CD4-positive, alpha-beta T cell treated with Interleukin-4 for 1 hour (primary cell): ENCODE results near the gene ZSCAN25.
A peak's percentile ranks its signal among the peaks of the same experiment; 100 is the strongest.
"Not testable (repeated sequence)": the region's sequence is repeated elsewhere in the genome, so short reads cannot be mapped to it uniquely, and the experiment has no call there.

Experiments used
- DNase-seq, 2 donors: peaks; one replicate each; pipeline ENCODE4 v3.0.0-alpha.2; 2020 to 2022

ZSCAN25 gene

DNA sequence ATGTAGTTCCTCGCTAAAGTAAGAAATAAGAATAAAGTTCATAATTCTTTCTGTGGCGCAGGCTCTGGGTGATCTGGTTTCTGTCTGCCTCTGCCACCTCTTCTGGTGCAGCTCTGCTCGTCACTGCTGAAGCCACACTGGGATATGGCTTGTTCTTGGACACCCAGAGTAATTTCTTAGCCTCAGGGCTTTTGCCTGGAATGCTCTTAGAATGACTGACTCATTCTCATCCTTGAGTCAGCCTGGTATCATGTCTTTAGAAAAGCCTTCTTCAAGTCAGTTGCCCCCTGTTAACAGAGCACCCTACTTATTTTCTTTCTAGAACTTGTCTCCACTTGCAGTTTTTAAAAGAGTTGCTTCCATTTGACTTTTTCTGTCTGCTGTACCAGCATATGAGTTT lies 2.0 kb downstream of the ZSCAN25 start:
- no peak for DNase-seq

DNA sequence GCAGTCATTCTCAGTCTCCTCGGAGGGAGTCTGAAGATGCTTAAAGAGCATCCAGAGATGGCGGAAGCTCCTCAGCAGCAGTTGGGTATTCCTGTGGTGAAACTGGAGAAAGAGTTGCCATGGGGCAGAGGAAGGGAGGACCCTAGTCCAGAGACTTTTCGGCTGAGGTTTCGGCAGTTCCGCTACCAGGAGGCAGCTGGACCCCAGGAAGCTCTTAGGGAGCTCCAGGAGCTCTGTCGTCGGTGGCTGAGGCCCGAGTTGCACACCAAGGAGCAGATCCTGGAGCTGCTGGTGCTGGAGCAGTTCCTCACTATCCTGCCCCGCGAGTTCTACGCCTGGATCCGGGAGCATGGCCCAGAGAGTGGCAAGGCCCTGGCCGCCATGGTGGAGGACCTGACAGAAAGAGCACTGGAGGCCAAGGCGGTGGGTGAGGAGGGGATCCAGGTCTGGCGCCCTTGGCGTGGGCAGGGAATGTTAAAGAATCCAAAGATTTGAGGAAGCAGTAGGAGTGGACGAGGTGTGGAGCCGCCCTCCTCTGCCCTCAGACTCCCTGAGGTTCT lies 2.9 kb downstream of the ZSCAN25 start:
- no peak for DNase-seq

DNA sequence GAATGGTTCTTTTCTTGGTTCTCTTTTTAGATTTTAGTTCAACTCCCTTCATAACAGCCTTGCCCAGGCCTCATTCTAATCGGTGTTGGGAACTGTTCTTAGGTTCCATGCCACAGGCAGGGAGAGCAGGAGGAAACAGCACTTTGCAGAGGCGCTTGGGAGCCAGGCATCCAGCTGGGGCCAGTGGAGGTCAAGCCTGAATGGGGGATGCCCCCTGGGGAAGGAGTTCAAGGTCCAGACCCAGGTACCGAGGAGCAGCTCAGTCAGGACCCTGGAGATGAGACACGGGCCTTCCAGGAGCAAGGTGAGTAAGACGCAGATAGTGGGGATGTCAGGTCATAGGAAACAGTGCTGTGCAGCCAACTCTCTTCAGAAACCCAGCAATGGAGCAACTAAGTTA lies 4.5 kb downstream of the ZSCAN25 start:
- DNase-seq: no peak

DNA sequence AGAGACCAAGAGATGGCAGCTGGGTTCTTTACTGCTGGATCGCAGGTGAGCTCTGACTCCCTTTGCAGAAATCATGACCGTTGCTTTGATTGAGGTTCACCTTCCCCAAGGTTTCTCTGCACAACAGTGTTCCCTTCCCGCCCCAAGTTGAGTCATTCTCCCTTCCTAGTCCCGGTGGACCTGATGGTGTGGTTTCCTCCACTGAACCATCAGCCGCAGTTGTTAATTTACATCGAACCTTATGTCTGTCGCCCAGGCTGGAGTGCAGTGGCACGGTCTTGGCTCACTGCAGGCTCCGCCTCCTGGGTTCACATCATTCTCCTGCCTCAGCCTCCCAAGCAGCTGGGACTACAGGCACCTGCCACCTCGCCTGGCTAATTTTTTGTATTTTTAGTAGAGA lies 5.8 kb downstream of the ZSCAN25 start:
- no peak for DNase-seq

DNA sequence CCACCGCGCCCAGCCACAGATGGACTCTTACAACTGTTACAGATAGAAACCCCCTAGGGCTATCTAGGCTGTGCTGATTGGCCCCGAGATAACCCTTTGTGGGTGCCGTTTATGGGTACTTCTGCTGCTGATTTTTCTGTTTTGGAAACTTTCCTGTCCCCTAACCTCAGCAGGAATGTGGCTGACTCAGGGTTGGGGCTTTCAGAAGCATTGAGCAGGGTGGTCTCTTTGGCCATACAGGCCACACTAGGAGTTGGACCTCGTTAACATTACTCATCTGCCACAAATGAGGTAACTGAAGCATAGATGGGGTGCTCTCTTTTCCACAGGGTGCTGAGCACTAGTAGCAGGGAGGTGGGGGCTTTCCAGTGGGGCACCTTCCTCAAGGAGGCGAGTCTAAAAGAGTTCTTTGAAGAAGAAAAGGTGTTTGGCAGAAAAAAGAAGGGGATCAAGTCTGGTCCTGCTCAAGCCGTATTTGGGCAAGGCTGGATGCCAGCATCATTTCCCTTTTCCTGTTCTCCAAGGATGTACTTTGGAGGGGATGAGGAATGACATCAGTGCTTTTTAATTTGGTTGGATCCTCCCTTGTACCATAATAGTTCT lies 6.4 kb downstream of the ZSCAN25 start:
- DNase-seq: peak in 1 of 2 donors; percentile 18

DNA sequence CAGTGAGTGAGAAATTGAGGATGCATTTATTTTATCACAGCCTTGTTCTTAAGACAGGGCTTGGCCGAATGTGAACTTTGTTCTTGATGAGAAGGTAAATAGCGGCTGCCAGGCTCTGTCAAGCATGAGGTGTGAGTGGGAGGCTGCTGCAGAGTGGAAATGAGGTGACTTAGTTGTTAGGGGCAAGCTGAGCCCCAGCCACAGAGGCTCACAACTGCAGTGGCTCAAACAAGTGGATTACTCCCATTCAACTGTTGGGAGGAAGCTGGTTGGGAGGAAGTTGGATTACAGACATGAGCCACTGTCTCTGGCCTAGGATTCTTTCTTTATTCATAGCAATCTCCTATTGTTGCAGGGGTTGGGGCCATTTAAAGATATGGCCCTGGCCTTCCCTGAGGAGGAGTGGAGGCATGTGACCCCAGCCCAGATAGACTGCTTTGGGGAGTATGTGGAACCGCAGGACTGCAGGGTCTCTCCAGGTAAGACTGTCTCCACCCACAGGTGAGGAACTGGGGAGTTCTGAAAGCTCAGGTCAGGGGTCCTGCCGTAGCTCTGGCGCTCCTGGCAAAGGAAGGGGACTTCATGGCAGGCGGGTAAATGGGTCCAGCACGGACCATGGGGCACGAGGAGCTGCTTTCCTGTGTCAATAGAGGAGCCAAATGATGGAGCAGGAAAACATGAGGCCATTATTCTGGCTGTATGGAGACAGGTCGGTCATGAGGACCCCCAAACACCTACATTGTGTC lies 7.1 kb downstream of the ZSCAN25 start:
- no peak for DNase-seq

DNA sequence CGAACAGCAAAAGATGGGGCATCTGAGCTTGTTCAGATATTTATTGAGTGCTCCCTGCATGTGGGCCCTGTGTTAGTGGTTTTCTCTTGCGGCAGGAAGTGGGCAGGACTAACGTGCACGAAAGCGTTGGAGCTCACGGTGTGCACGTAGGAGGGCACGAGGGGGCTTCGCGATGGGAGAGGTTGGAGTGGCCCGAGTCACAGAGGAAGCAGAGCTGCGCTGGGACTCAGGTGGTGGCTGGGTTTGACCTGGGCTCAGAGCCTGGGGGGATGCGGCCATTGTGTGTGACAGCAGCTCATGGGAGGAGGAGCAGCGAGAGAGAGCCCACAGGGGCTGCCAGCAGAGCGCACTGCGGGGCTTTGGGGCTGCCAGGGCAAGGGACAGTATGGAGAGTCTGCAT lies 7.7 kb downstream of the ZSCAN25 start:
- DNase-seq: peak; percentile 63 to 72

DNA sequence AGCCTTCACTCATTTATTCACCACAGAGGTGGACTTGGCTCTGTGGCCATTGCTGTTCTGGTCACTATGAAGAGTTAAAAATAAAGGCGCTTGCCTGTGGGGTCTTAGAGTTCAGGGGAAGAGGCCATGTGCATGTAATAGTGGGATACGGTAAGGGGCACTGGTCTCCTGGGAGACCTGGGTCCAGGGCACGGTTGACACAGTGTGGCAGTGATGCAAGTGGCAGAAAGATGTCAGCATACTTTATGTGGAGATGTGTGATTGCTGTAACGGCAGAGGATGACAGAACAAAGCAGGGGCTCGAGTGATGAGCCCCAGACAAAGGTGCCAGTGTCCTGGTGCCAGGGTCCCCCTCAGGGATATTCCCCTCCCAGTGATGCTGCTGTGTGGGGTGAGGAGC lies 8.6 kb downstream of the ZSCAN25 start:
- no peak for DNase-seq

DNA sequence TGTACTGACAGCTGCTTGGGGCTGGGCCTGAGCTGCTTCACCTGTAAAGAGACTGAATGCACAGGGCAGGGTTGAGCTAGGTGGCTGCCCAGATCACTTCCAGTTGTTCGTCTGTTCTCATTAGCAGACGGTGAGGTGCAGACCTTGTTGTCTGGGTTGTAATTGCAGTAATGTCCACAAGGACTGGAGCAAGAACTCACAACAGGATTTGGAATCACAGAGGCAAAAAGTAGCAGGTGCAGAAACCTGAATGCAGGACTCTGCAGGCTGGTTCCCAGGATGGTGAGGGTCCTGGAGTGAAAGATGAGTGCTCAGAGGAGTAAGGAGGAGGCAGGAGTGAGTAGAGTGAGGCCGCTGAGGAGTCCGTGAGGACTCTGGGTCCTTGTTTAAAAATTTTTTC lies 9.2 kb downstream of the ZSCAN25 start:
- DNase-seq: no peak

DNA sequence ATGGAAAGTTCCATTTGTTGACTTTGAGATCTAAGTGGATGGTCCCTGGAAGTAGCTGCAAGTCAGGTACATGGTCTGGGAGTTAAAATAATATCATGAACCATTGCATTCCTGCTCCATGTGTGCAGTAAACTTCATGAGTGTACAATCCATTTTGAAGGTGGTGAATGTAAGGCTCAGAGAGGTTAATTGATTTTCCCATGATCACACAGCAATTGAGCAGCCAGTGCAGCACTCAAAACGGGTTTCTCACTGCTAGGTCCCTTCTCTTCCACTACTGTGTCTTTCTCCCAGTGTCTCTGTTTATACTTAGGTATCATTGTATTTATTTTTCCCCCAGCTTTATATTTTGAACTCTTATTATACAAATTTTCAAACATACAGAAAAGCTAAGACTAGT lies 9.9 kb downstream of the ZSCAN25 start:
- DNase-seq: no peak

DNA sequence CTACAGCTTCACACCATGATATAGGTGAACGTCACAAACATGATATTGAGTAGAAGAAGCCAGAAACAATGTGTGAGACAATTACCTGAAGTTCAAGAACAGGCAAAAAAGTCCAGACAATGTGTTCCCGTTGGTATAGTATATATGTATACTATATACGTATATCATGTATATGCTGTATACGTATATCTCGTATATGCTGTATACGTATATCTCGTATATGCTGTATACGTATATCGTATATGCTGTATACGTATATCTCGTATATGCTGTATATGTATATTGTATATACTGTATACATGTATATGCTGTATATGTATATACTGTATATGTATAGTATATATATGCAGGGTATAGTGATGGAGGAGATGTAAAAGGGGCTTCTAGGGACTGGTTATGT lies 10.8 kb downstream of the ZSCAN25 start:
- no peak for DNase-seq

DNA sequence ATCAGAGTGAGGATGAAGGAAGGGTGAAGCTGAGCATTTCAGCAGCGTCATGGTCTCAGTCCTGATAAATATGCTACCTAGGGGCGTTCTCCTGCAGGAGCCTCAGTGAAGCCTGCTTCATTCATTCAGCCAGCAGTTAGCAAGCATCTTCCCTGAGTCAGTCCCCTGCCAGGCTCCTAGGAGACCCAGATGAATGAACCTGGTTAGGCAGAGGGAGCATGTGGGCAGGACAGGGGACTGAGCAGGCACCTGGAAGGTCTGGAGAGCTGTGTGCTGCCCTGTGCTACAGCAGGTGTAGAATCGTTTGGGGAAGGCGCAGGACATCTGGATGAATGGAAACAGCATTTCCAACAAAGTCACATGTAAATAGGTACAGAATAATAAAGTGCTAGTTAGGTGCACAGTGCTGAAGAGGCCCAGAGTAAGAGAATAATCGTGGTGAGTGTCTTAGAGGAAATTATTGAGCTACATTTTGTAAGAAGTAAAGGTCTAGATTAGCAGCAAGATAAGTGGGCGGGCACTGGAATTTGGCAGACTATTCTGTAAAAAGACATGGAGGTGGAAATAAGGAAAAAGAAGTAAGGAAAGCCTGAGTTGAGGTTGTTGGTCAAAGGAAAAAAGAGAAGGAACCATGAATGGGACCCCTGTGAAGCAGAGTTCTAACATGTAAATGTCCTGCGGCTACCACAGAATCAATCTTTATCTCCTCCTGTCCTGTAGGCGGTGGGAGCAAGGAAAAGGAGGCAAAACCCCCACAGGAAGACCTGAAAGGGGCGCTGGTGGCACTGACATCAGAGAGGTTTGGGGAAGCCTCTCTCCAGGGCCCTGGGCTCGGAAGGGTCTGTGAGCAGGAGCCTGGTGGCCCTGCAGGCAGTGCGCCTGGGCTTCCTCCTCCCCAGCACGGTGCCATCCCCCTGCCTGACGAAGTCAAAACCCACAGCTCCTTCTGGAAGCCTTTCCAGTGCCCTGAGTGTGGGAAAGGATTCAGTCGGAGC lies 12.0 kb downstream of the ZSCAN25 start:
- DNase-seq: no peak

DNA sequence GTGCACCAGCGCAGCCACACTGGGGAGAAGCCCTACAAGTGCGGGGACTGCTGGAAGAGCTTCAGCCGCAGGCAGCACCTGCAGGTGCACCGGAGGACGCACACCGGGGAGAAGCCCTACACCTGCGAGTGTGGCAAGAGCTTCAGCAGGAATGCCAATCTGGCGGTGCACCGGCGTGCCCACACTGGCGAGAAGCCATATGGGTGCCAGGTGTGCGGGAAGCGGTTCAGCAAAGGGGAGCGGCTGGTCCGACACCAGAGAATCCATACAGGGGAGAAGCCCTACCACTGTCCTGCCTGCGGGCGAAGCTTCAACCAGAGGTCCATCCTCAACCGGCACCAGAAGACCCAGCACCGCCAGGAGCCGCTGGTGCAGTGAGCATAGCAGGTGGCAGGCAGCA lies 12.9 kb downstream of the ZSCAN25 start:
- DNase-seq: no peak

DNA sequence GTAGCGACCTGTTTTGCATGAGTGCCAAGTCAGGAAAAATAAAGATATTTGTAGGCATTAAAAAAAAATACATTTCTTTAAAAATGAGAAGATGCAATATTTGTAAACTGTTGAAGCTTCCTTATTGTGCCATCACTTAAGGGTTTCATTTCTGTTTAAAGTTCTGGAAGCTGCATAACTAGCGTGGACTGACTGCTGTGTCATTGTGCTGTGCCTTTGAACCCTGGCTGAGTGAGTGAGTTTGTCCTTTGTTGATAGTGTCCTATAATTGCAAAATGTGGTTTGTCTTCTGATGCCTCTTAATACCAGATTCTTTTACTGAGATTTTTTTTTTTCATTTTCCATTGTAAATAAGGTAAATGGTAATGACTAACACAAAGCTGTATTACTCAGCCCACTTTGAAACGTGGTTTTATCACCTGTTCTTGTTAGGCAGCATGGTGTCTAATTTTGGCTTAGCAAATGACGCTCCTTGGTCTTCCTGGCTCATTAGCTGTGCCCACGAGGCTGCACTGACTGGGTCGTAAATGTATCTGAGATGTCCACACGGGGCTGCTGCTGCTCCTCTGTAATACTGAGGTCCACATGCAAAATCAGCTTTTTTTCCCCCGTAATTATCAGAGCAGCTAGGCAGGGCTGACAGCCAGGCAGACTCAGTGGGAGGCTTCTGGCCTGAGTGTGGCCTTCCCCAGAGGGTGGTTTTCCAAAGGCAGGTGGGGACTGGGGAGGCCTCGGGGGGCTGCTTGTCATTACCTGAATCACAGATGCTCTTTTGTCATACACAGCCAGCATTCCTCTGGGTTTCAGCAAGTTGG lies 14.8 kb downstream of the ZSCAN25 start:
- DNase-seq: no peak

DNA sequence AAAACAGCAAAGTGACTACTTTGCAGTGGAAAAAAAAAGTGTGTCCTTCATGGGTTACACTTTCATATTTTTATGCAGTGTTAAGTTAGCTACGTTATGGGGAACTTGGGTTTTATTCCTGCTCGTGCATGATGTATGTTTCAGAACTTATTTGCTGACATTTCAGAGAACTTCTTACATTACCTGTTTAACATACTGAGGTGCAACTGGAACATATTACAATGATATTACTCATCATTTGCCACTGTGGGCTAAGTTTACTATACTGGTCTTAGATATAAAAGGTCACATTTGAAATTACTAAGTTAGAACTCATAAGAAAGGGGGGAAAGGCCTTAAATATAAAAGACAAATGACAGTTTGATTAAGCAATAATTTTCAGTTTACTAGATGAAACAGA lies 20.7 kb downstream of the ZSCAN25 start:
- DNase-seq: not testable (repeated sequence)

DNA sequence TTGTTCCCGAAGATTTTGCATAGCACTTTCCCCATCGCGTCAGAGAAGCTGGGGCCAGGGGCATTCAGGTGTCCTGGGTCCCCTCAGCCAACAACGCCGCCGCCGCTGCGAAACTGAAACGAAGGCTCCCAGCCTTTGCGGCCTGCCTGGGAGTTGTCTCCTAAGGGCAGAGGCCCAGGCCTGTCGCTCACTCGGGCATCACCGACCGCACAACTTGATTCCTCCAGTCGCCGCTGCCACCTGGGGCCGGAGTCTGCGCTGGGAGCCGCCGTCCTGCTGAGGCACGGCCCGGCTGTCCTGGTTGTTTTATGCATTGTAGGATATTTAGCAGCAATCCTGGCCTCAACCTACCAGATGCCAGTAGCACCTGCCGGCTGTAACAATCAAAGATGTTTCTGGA lies 22.0 kb downstream of the ZSCAN25 start:
- no peak for DNase-seq

DNA sequence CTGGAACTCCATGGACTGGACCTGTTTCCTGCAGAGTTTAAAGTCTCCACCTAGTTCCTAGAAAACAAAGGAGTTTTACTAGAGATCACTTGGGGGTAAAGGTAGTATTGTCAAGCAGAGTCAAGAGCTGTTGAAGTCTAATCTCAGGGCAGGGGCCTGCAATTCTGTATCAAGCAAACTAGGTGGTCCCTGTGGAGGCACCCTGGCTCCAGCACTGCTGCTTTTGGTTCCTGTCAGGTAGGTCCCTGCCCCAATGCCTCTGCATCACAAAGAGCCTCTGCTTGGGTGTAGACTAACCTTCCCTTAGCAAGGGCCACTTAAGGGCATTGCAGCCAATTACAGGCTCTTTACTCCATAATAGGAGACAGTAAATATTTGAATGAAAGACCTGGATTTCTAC lies 22.5 kb downstream of the ZSCAN25 start:
- no peak for DNase-seq

DNA sequence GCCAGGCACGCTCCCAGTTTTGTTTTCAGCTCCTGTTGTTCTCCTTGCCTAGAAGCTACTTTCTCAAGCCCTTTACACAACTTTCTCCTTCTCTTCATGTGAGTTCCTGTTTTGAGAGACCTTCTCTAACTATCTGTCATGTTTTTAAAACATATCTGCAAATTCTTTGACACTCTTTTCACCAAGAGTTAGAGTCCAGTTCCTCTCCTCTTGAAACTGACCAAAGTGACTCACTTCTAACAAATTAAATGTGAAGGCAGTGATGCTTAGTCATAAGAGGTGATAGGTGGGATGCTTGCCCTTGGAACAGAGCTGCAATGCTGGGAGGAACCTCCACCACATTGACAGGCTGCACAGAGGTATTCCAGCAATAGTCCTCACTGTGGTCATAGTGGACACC lies 25.3 kb downstream of the ZSCAN25 start:
- DNase-seq: no peak

DNA sequence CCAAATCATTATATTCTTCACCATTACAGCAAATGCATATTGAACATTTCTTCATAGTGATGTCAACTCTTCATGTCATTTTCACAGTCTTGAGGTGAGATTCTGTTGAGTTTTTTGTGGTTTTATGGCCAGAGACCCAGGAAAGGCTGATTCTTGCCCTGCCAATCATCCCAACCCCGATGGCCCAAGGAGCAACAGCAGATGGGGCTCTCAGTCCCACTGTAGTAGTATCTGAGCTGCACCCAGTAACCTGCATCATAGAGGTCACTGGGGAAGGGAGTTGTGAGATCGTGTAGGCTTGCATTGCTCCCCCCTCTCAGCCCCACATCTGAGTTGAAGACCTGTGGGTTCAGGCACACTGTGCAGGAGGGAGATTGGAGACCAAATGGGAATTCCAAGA lies 26.7 kb downstream of the ZSCAN25 start:
- DNase-seq: no peak

DNA sequence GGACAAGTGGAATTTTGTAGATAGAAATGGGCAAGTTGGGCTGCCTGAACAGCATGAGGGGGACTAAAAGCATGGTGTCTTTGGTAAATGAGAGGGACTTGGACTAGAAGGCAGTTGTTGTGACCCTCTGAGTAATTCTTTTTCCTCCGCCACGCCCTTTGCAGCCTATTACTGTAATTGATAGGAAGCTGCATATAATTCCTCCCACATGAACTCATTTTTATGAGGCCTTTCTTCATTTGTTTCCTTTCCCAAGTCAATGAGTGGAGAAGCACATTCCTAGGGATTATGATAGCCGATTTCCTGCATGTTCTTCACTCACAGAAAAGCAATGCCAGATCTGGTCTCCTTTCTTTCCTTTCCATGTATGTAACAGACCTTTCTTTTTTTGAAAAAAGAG lies 27.7 kb downstream of the ZSCAN25 start:
- no peak for DNase-seq

DNA sequence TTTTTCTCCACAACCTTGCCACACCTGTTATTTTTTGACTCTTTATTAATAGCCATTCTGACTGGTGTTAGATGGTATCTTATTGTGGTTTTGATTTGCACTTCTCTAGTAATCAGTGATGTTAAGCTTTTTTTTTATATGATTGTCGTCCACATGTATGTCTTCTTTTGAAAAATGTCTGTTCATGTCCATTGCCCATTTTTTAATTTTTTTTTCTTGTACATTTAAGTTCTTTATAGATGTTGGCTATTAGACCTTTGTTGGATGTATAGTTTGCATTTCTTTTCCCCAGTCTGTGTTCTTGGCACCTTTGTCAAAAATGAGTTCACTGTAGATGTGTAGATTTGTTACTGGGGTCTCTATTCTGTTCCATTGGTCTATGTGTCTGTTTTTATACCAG lies 28.8 kb downstream of the ZSCAN25 start:
- DNase-seq: no peak

DNA sequence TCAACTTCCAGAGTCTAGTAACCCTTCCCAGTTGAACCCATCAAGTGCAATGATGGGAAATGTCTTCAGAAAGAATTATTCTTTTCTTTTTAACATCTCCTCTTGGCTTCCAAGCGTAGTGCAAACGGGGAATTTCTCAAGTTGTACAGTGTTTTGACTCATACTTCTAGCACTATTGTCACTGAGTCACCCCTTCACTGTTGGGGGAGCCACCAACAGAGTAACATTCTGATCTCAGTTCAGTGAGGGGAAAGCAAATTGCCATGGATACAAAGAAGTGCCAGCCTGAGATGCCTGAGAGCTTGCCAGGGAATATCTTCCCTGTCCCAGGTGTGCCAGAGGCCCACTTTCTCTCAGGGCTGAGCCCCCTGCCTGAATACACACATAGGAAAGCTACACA lies 32.1 kb downstream of the ZSCAN25 start:
- DNase-seq: no peak

DNA sequence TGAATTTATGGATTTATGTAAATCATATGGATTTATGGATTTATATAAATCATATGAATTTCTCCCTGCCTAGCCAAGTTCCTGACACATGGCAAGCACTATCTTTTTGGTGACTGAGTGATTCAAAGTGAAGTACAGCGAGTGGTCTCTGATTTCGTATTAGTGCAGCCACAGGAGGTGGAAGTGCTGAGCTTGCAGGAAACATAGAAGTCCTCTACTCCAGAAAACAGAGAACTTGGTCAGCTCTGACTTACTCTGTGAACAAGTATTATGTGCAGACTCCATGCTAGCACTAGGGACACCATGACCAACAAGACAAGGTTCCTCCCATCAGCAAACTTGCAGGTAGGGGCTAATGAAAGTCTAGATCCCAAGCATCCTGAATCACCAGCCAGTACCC lies 34.5 kb downstream of the ZSCAN25 start:
- no peak for DNase-seq
